GM23338 (cell line): ENCODE results near the gene PRAMEF1. TPM values are rescaled to one million over a fixed set of nuclear protein-coding genes. Genes with fewer than 3 reads are reported as not detected.

Experiments used
- ATAC-seq: fragments of 200-7000 bp; cut with Tn5 transposase; 3 replicates; pipeline ENCODE4 v1.9.1; 2020
- DNase-seq: peaks from one replicate; pipeline ENCODE4 v3.0.0-alpha.2; 2015; ENCODE audit warnings: low spot score
- H2AFZ ChIP-seq: fragments of 200-600 bp; sonication (generic); 2 replicates; pipeline ENCODE4 v1.8.0; 2016; ENCODE audit warnings: antibody characterized with exemption, mild to moderate bottlenecking, moderate library complexity
- H3F3A ChIP-seq: fragments of 200-600 bp; sonication (generic); replicated peaks from 2 replicates; pipeline ENCODE4 v1.8.0; 2017; ENCODE audit warnings: antibody characterized with exemption, mixed run types, low read depth
- H3K27ac ChIP-seq: fragments of 200-600 bp; sonication (generic); 2 replicates; pipeline ENCODE4 v1.6.1; 2016; ENCODE audit warnings: low read depth
- H3K27me3 ChIP-seq: fragments of 200-600 bp; sonication (generic); 2 replicates; pipeline ENCODE4 v1.8.0; 2016; ENCODE audit warnings: mild to moderate bottlenecking, mixed run types, moderate library complexity; ENCODE audit not compliant: insufficient read depth
- H3K36me3 ChIP-seq: fragments of 200-600 bp; sonication (generic); 2 replicates; pipeline ENCODE4 v1.8.0; 2016; ENCODE audit warnings: mild to moderate bottlenecking; ENCODE audit not compliant: insufficient read depth
- H3K4me1 ChIP-seq: fragments of 200-600 bp; sonication (generic); 2 replicates; pipeline ENCODE4 v1.8.0; 2016; ENCODE audit warnings: mild to moderate bottlenecking, moderate library complexity; ENCODE audit not compliant: insufficient read depth
- H3K4me2 ChIP-seq: fragments of 200-600 bp; sonication (generic); 2 replicates; pipeline ENCODE4 v1.7.1; 2017; ENCODE audit warnings: mixed run types
- H3K4me3 ChIP-seq: fragments of 200-600 bp; sonication (generic); 2 replicates; pipeline ENCODE4 v1.6.1; 2016; ENCODE audit warnings: mixed run types
- H3K79me2 ChIP-seq: fragments of 200-600 bp; sonication (generic); replicated peaks from 2 replicates; pipeline ENCODE4 v1.8.0; 2017; ENCODE audit warnings: mild to moderate bottlenecking; ENCODE audit not compliant: insufficient read depth
- H3K9me2 ChIP-seq: fragments of 200-600 bp; sonication (generic); 2 replicates; pipeline ENCODE4 v1.8.0; 2017; ENCODE audit not compliant: insufficient read depth
- H4K20me1 ChIP-seq: fragments of 200-600 bp; sonication (generic); replicated peaks from 2 replicates; pipeline ENCODE4 v1.8.0; 2017; ENCODE audit warnings: mild to moderate bottlenecking; ENCODE audit not compliant: insufficient read depth
- H3K27ac Mint-ChIP-seq: 2 replicates; pipeline ENCODE4 v1.8.0; 2020; ENCODE audit warnings: inconsistent platforms, mild to moderate bottlenecking, moderate library complexity, mixed read lengths
- H3K27me3 Mint-ChIP-seq: 3 replicates; pipeline ENCODE4 v1.8.0; 2022; ENCODE audit warnings: low read depth, mild to moderate bottlenecking, moderate library complexity, mixed read lengths, inconsistent platforms; ENCODE audit not compliant: insufficient read depth, poor library complexity
- H3K36me3 Mint-ChIP-seq: 3 replicates; pipeline ENCODE4 v1.8.0; 2021; ENCODE audit warnings: low read depth, mild to moderate bottlenecking, inconsistent platforms, moderate library complexity, mixed read lengths
- H3K4me1 Mint-ChIP-seq: 3 replicates; pipeline ENCODE4 v1.8.0; 2020; ENCODE audit warnings: mild to moderate bottlenecking, inconsistent platforms, mixed read lengths
- H3K4me3 Mint-ChIP-seq: 3 replicates; pipeline ENCODE4 v1.8.0; 2021; ENCODE audit warnings: moderate library complexity, mild to moderate bottlenecking, inconsistent platforms, mixed read lengths
- H3K9me3 Mint-ChIP-seq: 3 replicates; pipeline ENCODE4 v1.8.0; 2020; ENCODE audit warnings: moderate library complexity, mild to moderate bottlenecking, inconsistent platforms, mixed read lengths
- CREB1 ChIP-seq: fragments of 250-450 bp; sonication (Bioruptor Pico); IDR thresholded peaks from 2 replicates; pipeline ENCODE4 v1.5.0; 2020; ENCODE audit warnings: low read depth, mild to moderate bottlenecking, moderate library complexity
- CTCF ChIP-seq, 2 experiments: fragments of 200-600 bp in 1 of 2; sonication (generic) in 1 of 2; conservative IDR thresholded peaks; 2 replicates each; pipeline versions ENCODE4 v1.5.1 to v1.6.1; 2016 to 2017; ENCODE audit warnings: antibody characterized with exemption in 2 of 2, low read depth in 2 of 2, mild to moderate bottlenecking in 2 of 2, moderate library complexity in 1 of 2
- EZH2 ChIP-seq: fragments of 200-600 bp; sonication (generic); IDR thresholded peaks from one replicate; pipeline ENCODE4 v1.8.0; 2017; ENCODE audit warnings: antibody characterized with exemption, mild to moderate bottlenecking, low read depth; ENCODE audit not compliant: unreplicated experiment
- EZH2phosphoT487 ChIP-seq: fragments of 200-600 bp; sonication (generic); IDR thresholded peaks from one replicate; pipeline ENCODE4 v1.8.1; 2018; ENCODE audit warnings: antibody characterized with exemption; ENCODE audit not compliant: unreplicated experiment
- JUNB ChIP-seq: IDR thresholded peaks from one replicate; pipeline ENCODE4 v1.6.1; 2016; ENCODE audit warnings: antibody characterized with exemption; ENCODE audit not compliant: unreplicated experiment
- NANOG ChIP-seq: IDR thresholded peaks from 2 replicates; pipeline ENCODE4 v1.6.1; 2016; ENCODE audit warnings: antibody characterized with exemption, borderline replicate concordance
- POLR2AphosphoS5 ChIP-seq: IDR thresholded peaks from 2 replicates; pipeline ENCODE4 v1.6.1; 2016; ENCODE audit warnings: antibody characterized with exemption, low read depth
- REST ChIP-seq: IDR thresholded peaks from one replicate; pipeline ENCODE4 v1.6.1; 2018; ENCODE audit warnings: antibody characterized with exemption; ENCODE audit not compliant: unreplicated experiment
- STAT1 ChIP-seq: IDR thresholded peaks from one replicate; pipeline ENCODE4 v1.6.1; 2016; ENCODE audit warnings: antibody characterized with exemption; ENCODE audit not compliant: unreplicated experiment
- ZNF114 ChIP-seq: fragments of 250-450 bp; sonication (Bioruptor Pico); IDR thresholded peaks from 2 replicates; pipeline ENCODE4 v1.5.0; 2020; ENCODE audit warnings: mild to moderate bottlenecking, moderate library complexity
- ZNF331 ChIP-seq: fragments of 250-450 bp; sonication (Bioruptor Pico); IDR thresholded peaks from 2 replicates; pipeline ENCODE4 v1.5.0; 2020; ENCODE audit warnings: low read depth, mild to moderate bottlenecking, moderate library complexity
- polyA plus RNA-seq: library from polyadenylated mRNA; unstranded; fragments of >200 nt; fragmentation: Nextera tagmentation; extraction: Ambion mirVana; gene quantifications from 2 replicates; pipeline ENCODE4 v1.2.1, GENCODE V29; 2016
- total RNA-seq: library from RNA; depleted of rRNA; stranded (reverse); fragments of >200 nt; shearing (Covaris generic); gene quantifications from 2 replicates; pipeline ENCODE4 v1.2.3, GENCODE V29; 2014

The PRAMEF1 gene
- total and polyA plus RNA-seq, 2 experiments from 2014 or later, result not detected

- Mint-ChIP-seq H3K4me3 (no peak overlapping the region), H3K27ac (no peak overlapping the region), H3K27me3 (peaks cover 1% of the 10 kb centered on the region), H3K4me1 (no peaks in the 10 kb centered on the region), H3K36me3 (peaks cover 8% of the 10 kb centered on the region; the same call in 2 of the 3 replicates), H3K9me3 (peaks cover 91% of the 10 kb centered on the region)
- no peak for ATAC-seq
- Histone ChIP-seq H3K79me2 (no peaks in the 10 kb centered on the region), H3K4me3 (no peak overlapping the region), H3K36me3 (no peaks in the 10 kb centered on the region), H3K4me1 (no peaks in the 10 kb centered on the region), H3K9me2 (no peaks in the 10 kb centered on the region), H4K20me1 (no peaks in the 10 kb centered on the region), H2AFZ (no peak overlapping the region), H3K27ac (no peak overlapping the region), H3F3A (no peaks in the 10 kb centered on the region), H3K4me2 (no peak overlapping the region), H3K27me3 (no peaks in the 10 kb centered on the region)
- TF ChIP-seq NANOG (no peak), ZNF114 (CRISPR knock-in tag) (no peak), REST (no peak), CTCF (conservative IDR thresholded peaks at IDR 0.05; ENCODE audit: low read depth in 2 of 2) (no peak), EZH2 (no peak), ZNF331 (no peak), CREB1 (CRISPR knock-in tag) (no peak)
- no peak for DNase-seq
Observed at GRCh38 chr1:12799730-12800129, 8.5 kb downstream of the PRAMEF1 start.

- no peaks in the 10 kb centered on the region for H3K27me3 ChIP-seq
- Mint-ChIP-seq H3K4me1 (no peaks in the 10 kb centered on the region), H3K9me3 (peaks cover 93% of the 10 kb centered on the region), H3K4me3 (no peak overlapping the region), H3K27me3 (peaks cover 2% of the 10 kb centered on the region), H3K36me3 (peaks cover 42% of the 10 kb centered on the region), H3K27ac (no peak overlapping the region)
- no peak overlapping the region for H3K4me3 ChIP-seq
- ATAC-seq, result no peak
- H3K79me2 ChIP-seq, result no peaks in the 10 kb centered on the region
- no peaks in the 10 kb centered on the region for H3F3A ChIP-seq
- no peak overlapping the region for H3K27ac ChIP-seq
- H4K20me1 ChIP-seq, result no peaks in the 10 kb centered on the region
- H3K4me1 ChIP-seq, result no peaks in the 10 kb centered on the region
- H3K4me2 ChIP-seq, result no peak overlapping the region
- H3K36me3 ChIP-seq, result no peaks in the 10 kb centered on the region
- no peak for DNase-seq
- H2AFZ ChIP-seq, result no peak overlapping the region
- H3K9me2 ChIP-seq, result no peaks in the 10 kb centered on the region
- TF ChIP-seq ZNF331 (no peak), CTCF (conservative IDR thresholded peaks at IDR 0.05; ENCODE audit: low read depth in 2 of 2) (no peak), EZH2phosphoT487 (no peak), NANOG (no peak), STAT1 (no peak), EZH2 (no peak), POLR2AphosphoS5 (no peak), CREB1 (CRISPR knock-in tag) (no peak), REST (no peak), JUNB (no peak)
Observed at GRCh38 chr1:12809933-12810332, 18.7 kb downstream of the PRAMEF1 start.
